GM12878 (cell line): ENCODE data around the gene EXOSC1. TPM values are rescaled to one million over a fixed set of nuclear protein-coding genes. Genes with fewer than 3 reads are reported as not detected.

Experiments used
- ATAC-seq: fragments of 200-7000 bp; cut with Tn5 transposase; 3 replicates; pipeline ENCODE4 v1.9.1; 2020; ENCODE audit warnings: mild to moderate bottlenecking, moderate library complexity
- BruUV-seq: library from RNA; stranded (reverse); fragments of 400-500 nt; replicated peaks from 2 replicates; lab custom pipeline; 2021; lab: Mats Ljungman, UMichigan
- CTCF ChIA-PET: fragments of 300-600 bp; sonication (Branson Sonifier 250); formaldehyde crosslinking; extraction: SDS; loops from one replicate; lab custom pipeline; 2021; ENCODE audit warnings: inconsistent platforms; lab: Yijun Ruan, JAX
- POLR2A ChIA-PET: fragments of 350-600 bp; formaldehyde crosslinking; extraction: SDS; loops from one replicate; lab custom pipeline; 2021; ENCODE audit warnings: inconsistent platforms; lab: Charles Lee
- RAD21 ChIA-PET: fragments of 300-600 bp; sonication (Branson Sonifier 250); formaldehyde crosslinking; loops from one replicate; lab custom pipeline; 2023; ENCODE audit warnings: antibody characterized with exemption; ENCODE audit not compliant: unreplicated experiment; lab: Charles Lee
- SMC1A ChIA-PET: fragments of 300-600 bp; sonication (Branson Sonifier 250); formaldehyde crosslinking; loops from one replicate; lab custom pipeline; 2023; ENCODE audit not compliant: unreplicated experiment, uncharacterized antibody; lab: Charles Lee
- DNase-seq: peaks from one replicate; pipeline ENCODE4 v3.0.0-alpha.2; 2011; ENCODE audit warnings: low read depth, low spot score
- FAIRE-seq: peaks from 3 replicates; lab custom pipeline; 2011; peaks lifted over from hg19 to GRCh38; lab: Jason Lieb, UNC
- H2AFZ ChIP-seq: 2 replicates; pipeline ENCODE4 v1.6.0; 2011; ENCODE audit warnings: low read depth, low read length, control low read depth; ENCODE audit not compliant: control insufficient read depth
- H3K27ac ChIP-seq: 2 replicates; pipeline ENCODE4 v1.5.1; 2011; ENCODE audit warnings: control low read depth; ENCODE audit not compliant: control insufficient read depth, insufficient read depth
- H3K27me3 ChIP-seq, 2 experiments: replicated peaks in 1 of 2; 2 replicates each; pipeline versions ENCODE4 v1.6.0 to v1.6.1; 2011; ENCODE audit warnings: low read length in 1 of 2; ENCODE audit not compliant: control insufficient read depth in 2 of 2, insufficient read depth in 2 of 2
- H3K36me3 ChIP-seq, 2 experiments: 2 replicates each; pipeline ENCODE4 v1.5.1; 2011; ENCODE audit warnings: low read length in 1 of 2; ENCODE audit not compliant: control insufficient read depth in 2 of 2, insufficient read depth in 2 of 2
- H3K4me1 ChIP-seq: 2 replicates; pipeline ENCODE4 v1.6.1; 2011; ENCODE audit warnings: mild to moderate bottlenecking, low read length, moderate library complexity, mixed read lengths; ENCODE audit not compliant: control insufficient read depth, insufficient read depth
- H3K4me2 ChIP-seq: 2 replicates; pipeline ENCODE4 v1.6.0; 2011; ENCODE audit warnings: control low read depth; ENCODE audit not compliant: control insufficient read depth, insufficient read depth
- H3K4me3 ChIP-seq: fragments of 200-600 bp; sonication (generic); 2 replicates; pipeline ENCODE4 v1.5.1; 2016
- H3K79me2 ChIP-seq: 2 replicates; pipeline ENCODE4 v1.6.0; 2011; ENCODE audit warnings: low read length; ENCODE audit not compliant: control insufficient read depth, insufficient read depth
- H3K9ac ChIP-seq: 2 replicates; pipeline ENCODE4 v1.8.0; 2011; ENCODE audit warnings: low read length, control low read depth, mixed read lengths; ENCODE audit not compliant: control insufficient read depth, insufficient read depth
- H3K9me3 ChIP-seq: replicated peaks from 3 replicates; pipeline ENCODE4 v1.5.1; 2011; ENCODE audit warnings: mild to moderate bottlenecking, low read length; ENCODE audit not compliant: control insufficient read depth, insufficient read depth
- H4K20me1 ChIP-seq: 2 replicates; pipeline ENCODE4 v1.6.0; 2011; ENCODE audit not compliant: control insufficient read depth, insufficient read depth
- CHD4 ChIP-seq: fragments of 200-600 bp; sonication (generic); IDR thresholded peaks from 2 replicates; pipeline ENCODE4 v1.6.1; 2016; ENCODE audit warnings: mild to moderate bottlenecking
- HCFC1 ChIP-seq: fragments of 150-350 bp; IDR thresholded peaks from 2 replicates; pipeline ENCODE4 v1.6.1; 2014; ENCODE audit warnings: low read length
- IRF4 ChIP-seq: IDR thresholded peaks from 2 replicates; pipeline ENCODE4 v1.6.1; 2011; ENCODE audit warnings: low read depth, low read length
- MEF2B ChIP-seq: fragments of 450-650 bp; IDR thresholded peaks from 2 replicates; pipeline ENCODE4 v1.6.1; 2018; ENCODE audit warnings: mild to moderate bottlenecking, moderate library complexity; ENCODE audit not compliant: partially characterized antibody, poor library complexity, severe bottlenecking
- POU2F2 ChIP-seq: IDR thresholded peaks from 3 replicates; pipeline ENCODE4 v1.6.1; 2011; ENCODE audit warnings: low read depth, mild to moderate bottlenecking, low read length, borderline replicate concordance
- RBBP5 ChIP-seq: fragments of 200-600 bp; sonication (generic); conservative IDR thresholded peaks from 2 replicates; pipeline ENCODE4 v1.6.1; 2016
- SMC3 ChIP-seq: IDR thresholded peaks from 2 replicates; pipeline ENCODE4 v1.6.1; 2011; ENCODE audit warnings: low read length, improper control_type of control experiment, borderline replicate concordance
- TAF1 ChIP-seq: IDR thresholded peaks from 2 replicates; pipeline ENCODE4 v1.6.1; 2011; ENCODE audit warnings: mild to moderate bottlenecking, low read depth, low read length, borderline replicate concordance
- ZNF217 ChIP-seq: fragments of 450-650 bp; IDR thresholded peaks from 2 replicates; pipeline ENCODE4 v1.6.1; 2017; ENCODE audit warnings: antibody characterized with exemption, mild to moderate bottlenecking
- ZNF24 ChIP-seq: fragments of 450-650 bp; IDR thresholded peaks from 2 replicates; pipeline ENCODE4 v1.6.1; 2017; ENCODE audit warnings: antibody characterized with exemption, mild to moderate bottlenecking
- WGBS: methylation state at CpG from one replicate; pipeline ENCODE4 v1.1.6; 2016; ENCODE audit warnings: low lambda C conversion rate; ENCODE audit not compliant: insufficient replicate concordance, insufficient coverage; ENCODE audit errors: missing lambda C conversion rate; 5-methylcytosine and 5-hydroxymethylcytosine counted together
- in situ Hi-C: fragments of 300-500 bp; cut with MboI; formaldehyde crosslinking; loops from 9 replicates; pipeline ENCODE4 v1.14.3; 2018; ENCODE audit warnings: mixed read lengths
- intact Hi-C: fragments of 100-400 bp; cut with micrococcal nuclease; formaldehyde crosslinking; loops from one replicate; pipeline ENCODE4 v1.14.2; 2022; ENCODE audit not compliant: unreplicated experiment
- polyA plus RNA-seq, 11 experiments: library from polyadenylated mRNA; depleted of rRNA in 4 of 11; unstranded in 6 of 11; stranded (reverse) in 5 of 11; fragments of >200 nt; fragmentation: Nextera tagmentation in 4 of 11; fragmentation: Illumina TruSeq in 1 of 11; extraction: Ambion mirVana in 4 of 11; extraction: Trizol in 1 of 11; gene quantifications; 1 replicate in 1 of 11; 2 replicates in 10 of 11; pipeline versions ENCODE4 v1.2.1 to v1.2.3, GENCODE V29; 2011 to 2016; ENCODE audit warnings: inconsistent platforms in 2 of 11, missing spikeins in 2 of 11, low read depth in 1 of 11
- total RNA-seq, 4 experiments: library from RNA; depleted of rRNA in 3 of 4; stranded (reverse); fragments of >200 nt in 3 of 4; fragmentation: Illumina TruSeq in 1 of 4; extraction: Trizol in 1 of 4; gene quantifications; 2 replicates each; pipeline versions ENCODE4 v1.2.1 to v1.2.3, GENCODE V29; 2013 to 2021
- TF ChIP-seq, protein P1 (sequence below): fragments of 450-650 bp; IDR thresholded peaks from 2 replicates; pipeline ENCODE4 v1.6.1; 2017; ENCODE audit warnings: low read depth, mild to moderate bottlenecking, moderate library complexity
- TF ChIP-seq, protein P2 (sequence below): IDR thresholded peaks from 2 replicates; pipeline ENCODE4 v1.6.1; 2011; ENCODE audit warnings: borderline replicate concordance, low read depth, mild to moderate bottlenecking, moderate library complexity, low read length; ENCODE audit not compliant: insufficient read depth, poor library complexity, severe bottlenecking
- TF ChIP-seq, protein P3 (sequence below): fragments of 150-350 bp; IDR thresholded peaks from 2 replicates; pipeline ENCODE4 v1.6.1; 2016; ENCODE audit warnings: low read depth, low read length

EXOSC1 gene
- total and polyA plus RNA-seq, 10 of the 15 experiments (the other 5 are each of a cell fraction or from before 2014, with no cell fraction given), result 43.4 to 121 (median 75.1) TPM

- ATAC-seq, result peak; percentile 48
- Histone ChIP-seq H2AFZ (no peak overlapping the region), H3K4me1 (no peaks in the 10 kb centered on the region), H3K9ac (no peak overlapping the region), H3K4me3 (no peak overlapping the region), H3K79me2 (no peaks in the 10 kb centered on the region), H4K20me1 (no peaks in the 10 kb centered on the region), H3K4me2 (no peak overlapping the region), H3K27me3 (no peaks in the 10 kb centered on the region), H3K36me3 (peaks cover 6 to 13% of the 10 kb centered on the region in 2 experiments), H3K9me3 (no peaks in the 10 kb centered on the region), H3K27ac (0 out of 2 replicates have a peak overlapping the region, but pooled peaks have one; percentile 22)
- ChIA-PET CTCF (interaction anchor here (0.8 kb wide), 1 partner anchor 15 kb away, joined by 4 read pairs; no protein-coding TSS in a partner anchor), POLR2A (no interaction called here), RAD21 (no interaction called here), SMC1A (no interaction called here)
- DNase-seq, result no peak
- intact Hi-C loops (no loop called here), in situ Hi-C loops (no loop called here)
- 75% methylated on average over 8 of the region's 8 CpGs for WGBS
- no peak for FAIRE-seq
- TSS peak; percentile 48 for BruUV-seq
- TF ChIP-seq ZNF24 (no peak), MEF2B (no peak), HCFC1 (no peak), POU2F2 (no peak), RBBP5 (no peak), TAF1 (no peak), ZNF217 (no peak), IRF4 (no peak), SMC3 (no peak), CHD4 (no peak)
- TF ChIP-seq, protein P1, sequence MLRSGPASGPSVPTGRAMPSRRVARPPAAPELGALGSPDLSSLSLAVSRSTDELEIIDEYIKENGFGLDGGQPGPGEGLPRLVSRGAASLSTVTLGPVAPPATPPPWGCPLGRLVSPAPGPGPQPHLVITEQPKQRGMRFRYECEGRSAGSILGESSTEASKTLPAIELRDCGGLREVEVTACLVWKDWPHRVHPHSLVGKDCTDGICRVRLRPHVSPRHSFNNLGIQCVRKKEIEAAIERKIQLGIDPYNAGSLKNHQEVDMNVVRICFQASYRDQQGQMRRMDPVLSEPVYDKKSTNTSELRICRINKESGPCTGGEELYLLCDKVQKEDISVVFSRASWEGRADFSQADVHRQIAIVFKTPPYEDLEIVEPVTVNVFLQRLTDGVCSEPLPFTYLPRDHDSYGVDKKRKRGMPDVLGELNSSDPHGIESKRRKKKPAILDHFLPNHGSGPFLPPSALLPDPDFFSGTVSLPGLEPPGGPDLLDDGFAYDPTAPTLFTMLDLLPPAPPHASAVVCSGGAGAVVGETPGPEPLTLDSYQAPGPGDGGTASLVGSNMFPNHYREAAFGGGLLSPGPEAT, result no peak
- TF ChIP-seq, protein P2, sequence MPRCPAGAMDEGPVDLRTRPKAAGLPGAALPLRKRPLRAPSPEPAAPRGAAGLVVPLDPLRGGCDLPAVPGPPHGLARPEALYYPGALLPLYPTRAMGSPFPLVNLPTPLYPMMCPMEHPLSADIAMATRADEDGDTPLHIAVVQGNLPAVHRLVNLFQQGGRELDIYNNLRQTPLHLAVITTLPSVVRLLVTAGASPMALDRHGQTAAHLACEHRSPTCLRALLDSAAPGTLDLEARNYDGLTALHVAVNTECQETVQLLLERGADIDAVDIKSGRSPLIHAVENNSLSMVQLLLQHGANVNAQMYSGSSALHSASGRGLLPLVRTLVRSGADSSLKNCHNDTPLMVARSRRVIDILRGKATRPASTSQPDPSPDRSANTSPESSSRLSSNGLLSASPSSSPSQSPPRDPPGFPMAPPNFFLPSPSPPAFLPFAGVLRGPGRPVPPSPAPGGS, result no peak
- TF ChIP-seq, protein P3, sequence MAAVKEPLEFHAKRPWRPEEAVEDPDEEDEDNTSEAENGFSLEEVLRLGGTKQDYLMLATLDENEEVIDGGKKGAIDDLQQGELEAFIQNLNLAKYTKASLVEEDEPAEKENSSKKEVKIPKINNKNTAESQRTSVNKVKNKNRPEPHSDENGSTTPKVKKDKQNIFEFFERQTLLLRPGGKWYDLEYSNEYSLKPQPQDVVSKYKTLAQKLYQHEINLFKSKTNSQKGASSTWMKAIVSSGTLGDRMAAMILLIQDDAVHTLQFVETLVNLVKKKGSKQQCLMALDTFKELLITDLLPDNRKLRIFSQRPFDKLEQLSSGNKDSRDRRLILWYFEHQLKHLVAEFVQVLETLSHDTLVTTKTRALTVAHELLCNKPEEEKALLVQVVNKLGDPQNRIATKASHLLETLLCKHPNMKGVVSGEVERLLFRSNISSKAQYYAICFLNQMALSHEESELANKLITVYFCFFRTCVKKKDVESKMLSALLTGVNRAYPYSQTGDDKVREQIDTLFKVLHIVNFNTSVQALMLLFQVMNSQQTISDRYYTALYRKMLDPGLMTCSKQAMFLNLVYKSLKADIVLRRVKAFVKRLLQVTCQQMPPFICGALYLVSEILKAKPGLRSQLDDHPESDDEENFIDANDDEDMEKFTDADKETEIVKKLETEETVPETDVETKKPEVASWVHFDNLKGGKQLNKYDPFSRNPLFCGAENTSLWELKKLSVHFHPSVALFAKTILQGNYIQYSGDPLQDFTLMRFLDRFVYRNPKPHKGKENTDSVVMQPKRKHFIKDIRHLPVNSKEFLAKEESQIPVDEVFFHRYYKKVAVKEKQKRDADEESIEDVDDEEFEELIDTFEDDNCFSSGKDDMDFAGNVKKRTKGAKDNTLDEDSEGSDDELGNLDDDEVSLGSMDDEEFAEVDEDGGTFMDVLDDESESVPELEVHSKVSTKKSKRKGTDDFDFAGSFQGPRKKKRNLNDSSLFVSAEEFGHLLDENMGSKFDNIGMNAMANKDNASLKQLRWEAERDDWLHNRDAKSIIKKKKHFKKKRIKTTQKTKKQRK, result no peak
Measured at GRCh38 chr10:97393034-97393573, 52.7 kb downstream of the EXOSC1 start.
